Measurements from ENCODE around the gene AFG1L.

The AFG1L gene

GRCh38 chr6:108574457-108575141, 279.7 kb downstream of the AFG1L start:
- no peak for DNase-seq (ENCODE audit: low read depth)
- TF ChIP-seq, protein P1, sequence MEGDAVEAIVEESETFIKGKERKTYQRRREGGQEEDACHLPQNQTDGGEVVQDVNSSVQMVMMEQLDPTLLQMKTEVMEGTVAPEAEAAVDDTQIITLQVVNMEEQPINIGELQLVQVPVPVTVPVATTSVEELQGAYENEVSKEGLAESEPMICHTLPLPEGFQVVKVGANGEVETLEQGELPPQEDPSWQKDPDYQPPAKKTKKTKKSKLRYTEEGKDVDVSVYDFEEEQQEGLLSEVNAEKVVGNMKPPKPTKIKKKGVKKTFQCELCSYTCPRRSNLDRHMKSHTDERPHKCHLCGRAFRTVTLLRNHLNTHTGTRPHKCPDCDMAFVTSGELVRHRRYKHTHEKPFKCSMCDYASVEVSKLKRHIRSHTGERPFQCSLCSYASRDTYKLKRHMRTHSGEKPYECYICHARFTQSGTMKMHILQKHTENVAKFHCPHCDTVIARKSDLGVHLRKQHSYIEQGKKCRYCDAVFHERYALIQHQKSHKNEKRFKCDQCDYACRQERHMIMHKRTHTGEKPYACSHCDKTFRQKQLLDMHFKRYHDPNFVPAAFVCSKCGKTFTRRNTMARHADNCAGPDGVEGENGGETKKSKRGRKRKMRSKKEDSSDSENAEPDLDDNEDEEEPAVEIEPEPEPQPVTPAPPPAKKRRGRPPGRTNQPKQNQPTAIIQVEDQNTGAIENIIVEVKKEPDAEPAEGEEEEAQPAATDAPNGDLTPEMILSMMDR (IDR thresholded peaks at IDR 0.05; ENCODE audit: insufficient read depth, low read depth, low read length, missing control alignments), result no peak
- no peak overlapping the region for H3K4me3 ChIP-seq (ENCODE audit: low read length)

Data from epithelial cell of esophagus (primary cell).